ENCODE measurements around the gene KCNQ1.

KCNQ1 gene

GRCh38 chr11:2836315-2837095, 391.7 kb downstream of the KCNQ1 start:
- no peak for DNase-seq (ENCODE audit: low read depth in 2 of 2)

GRCh38 chr11:2837096-2837601, 392.3 kb downstream of the KCNQ1 start:
- no peak for DNase-seq (ENCODE audit: low read depth in 2 of 2)

DNA sequence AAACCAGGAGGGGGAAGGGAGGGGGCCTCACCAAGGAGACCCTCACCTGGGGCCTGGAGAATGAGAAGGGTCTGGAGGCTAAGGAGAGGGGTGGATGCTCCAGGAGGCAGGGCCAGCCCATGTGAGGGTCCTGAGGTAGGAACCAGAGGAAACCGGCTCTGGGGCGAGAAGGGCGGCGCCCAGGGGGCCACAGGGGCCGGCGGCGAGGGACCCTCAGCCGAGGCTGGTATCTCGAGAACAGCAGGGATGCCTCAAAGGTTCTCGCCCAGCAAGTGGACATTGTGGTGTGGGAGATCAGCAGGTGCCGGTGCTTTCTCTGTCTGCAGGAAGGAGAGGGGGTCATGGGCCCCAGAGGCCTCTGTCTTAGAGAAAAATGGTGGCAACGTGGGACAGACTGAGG, 392.8 kb downstream of the KCNQ1 start:
- no peak for DNase-seq (ENCODE audit: low read depth in 2 of 2)

DNA sequence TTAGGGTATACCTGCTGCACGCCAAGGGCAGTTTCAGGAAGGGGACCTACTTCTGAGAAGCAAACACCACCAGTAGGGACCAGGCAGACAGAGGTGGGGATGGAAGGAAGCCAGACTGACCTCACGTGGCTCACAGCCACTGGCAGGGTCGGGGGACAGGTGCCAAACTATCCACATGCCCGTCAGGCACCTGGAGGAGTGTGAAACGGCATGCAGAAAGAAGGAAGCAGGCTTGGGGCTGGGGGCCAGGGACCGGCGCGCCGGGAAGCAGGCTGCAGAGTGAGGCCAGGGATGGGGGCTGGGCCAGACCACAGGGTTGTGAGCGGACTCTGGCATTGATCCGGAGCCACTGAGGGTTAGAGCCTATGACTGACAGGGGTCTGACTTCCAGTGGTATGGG, 393.3 kb downstream of the KCNQ1 start:
- no peak for DNase-seq (ENCODE audit: low read depth in 2 of 2)

DNA sequence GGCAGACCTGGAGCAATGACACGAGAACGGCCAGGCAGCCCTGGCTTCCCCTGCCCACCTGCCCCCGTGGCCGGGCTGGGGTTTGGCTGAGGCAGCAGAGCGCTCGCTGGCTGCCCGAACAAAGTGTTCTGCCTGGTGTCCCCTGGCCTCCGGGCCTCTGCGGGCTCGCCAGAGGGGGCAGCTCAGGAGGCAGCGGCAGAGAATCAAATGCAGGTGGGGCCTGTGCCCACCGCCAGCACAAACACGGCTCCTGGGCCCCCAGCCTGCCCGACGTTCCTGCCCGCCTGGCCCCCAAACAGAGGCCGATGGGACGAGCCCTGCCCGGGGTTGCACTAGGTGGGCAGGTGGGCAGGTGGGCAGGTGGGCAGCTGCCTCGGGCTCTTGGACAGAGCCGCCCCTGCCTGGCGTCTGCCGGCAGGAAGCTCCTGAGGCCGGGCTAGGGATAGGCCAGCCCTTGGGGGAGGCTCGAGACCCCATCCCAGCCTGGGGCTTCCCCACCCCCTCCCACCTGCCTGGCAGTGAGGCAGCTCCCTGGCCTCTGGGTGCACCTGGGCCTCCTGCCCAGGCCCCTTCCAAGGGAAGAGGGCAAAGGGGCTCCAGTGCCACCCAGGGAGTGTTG, 394.0 kb downstream of the KCNQ1 start:
- DNase-seq (ENCODE audit: low read depth in 2 of 2): no peak

DNA sequence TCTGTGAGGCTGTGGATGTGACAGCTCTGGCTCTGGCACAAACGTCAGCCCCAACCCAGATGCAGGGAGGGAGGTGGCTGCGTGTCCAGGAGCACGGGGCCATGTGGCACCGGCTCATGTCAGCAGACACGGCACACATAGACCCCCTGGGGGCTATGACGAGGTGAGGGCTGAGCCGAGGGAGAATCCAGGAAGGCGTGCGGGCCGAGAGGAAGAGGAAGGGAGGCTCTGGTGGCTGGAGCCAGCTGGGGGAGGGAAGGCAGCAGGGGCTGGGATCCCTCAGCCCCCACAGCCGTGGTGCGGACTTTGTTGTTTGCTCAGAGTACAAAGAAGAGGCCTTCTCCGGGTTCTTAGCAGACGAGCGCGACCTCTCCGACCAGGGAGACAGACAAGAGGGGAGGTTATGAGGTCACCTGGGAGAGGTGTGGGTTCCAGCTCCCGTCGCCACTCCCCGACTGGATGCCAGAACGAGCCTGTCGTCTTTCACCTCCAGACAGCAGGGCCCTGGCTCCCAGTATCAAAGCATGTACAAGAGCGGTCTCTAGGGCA, 394.7 kb downstream of the KCNQ1 start:
- no peak for DNase-seq (ENCODE audit: low read depth in 2 of 2)

GRCh38 chr11:2841411-2842190, 396.8 kb downstream of the KCNQ1 start:
- no peak for DNase-seq (ENCODE audit: low read depth in 2 of 2)

DNA sequence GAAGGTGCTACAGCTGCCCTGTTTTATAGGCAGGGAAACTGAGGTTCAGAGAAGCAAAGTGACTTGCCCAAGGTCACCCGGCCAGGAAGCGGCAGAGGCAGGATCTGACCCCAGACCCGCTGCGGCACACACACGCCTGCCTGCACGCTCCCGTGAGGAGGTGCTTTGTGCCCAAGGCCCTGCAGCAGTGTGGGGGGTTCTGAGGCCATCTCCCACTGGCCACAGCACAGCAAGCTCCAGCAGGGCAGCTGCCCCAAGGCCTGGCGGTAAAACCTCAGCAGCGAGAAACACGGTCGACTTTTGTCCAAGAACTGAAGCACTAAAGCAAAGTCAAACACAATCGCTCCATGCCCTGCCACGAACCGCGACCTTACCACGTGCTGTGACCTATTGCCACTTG, 398.1 kb downstream of the KCNQ1 start:
- DNase-seq (ENCODE audit: low read depth in 2 of 2): no peak

DNA sequence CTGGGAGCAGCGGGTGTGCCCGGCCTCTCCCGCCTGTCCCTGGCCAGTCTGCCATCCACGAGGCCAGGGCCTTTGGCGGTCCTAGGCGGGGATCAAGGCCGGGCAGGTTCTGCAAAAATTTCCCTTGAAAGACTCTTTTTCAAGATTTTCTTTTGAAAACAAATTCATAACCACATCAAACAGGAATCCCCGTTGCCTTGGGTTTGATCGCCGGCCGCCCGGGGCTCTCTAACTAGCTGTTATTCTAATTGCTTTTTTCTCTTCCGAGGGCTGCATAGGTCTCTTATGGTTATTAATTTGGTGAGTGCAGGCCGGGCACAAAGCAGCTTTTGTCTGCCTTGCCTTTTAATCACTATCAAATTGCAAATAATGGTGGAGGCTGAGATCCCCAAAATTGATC, 398.7 kb downstream of the KCNQ1 start:
- DNase-seq (ENCODE audit: low read depth in 2 of 2): no peak

DNA sequence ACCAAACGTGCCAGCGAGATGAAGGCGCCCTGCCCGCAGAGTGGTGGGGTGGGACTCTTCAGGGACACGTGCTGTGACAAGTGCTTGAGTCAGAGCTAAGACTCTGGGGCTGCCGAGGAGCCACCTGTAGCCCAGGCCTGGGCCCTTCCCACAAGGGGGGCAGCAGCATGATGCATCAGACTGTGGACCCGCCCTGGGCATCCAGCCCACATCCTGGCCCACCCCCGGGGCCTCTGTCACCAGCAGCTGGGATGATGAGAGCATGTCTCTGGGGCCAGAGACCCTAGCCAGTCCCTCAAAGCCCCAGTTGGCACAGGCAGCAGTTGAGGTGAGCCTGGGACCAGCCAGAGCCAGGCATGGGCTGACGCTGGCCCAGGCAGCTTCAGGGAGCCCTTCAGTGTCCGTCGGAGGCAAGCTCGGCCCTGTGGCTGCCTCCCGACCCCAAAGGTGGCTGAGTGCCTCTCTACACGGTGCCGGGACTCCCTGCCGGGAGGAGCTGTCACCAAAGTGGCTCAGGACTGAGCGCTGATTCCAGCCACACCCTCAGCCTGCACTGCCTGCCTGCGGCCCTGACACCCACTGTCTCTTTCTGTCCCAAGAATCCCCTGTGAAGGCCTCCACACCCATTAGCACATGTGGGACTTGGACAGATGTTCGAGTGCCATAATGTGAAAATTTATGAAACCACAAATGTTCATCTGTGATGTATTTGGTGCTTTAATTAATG, 399.5 kb downstream of the KCNQ1 start:
- DNase-seq (ENCODE audit: low read depth in 2 of 2): no peak

- DNase-seq (ENCODE audit: low read depth in 2 of 2): no peak
These were observed 400.2 kb downstream of the KCNQ1 start for GRCh38 chr11:2844996-2845395.

GRCh38 chr11:2846056-2846455, 401.2 kb downstream of the KCNQ1 start:
- no peak for DNase-seq (ENCODE audit: low read depth in 2 of 2)

- DNase-seq (ENCODE audit: low read depth in 2 of 2): no peak
These were observed 401.7 kb downstream of the KCNQ1 start for GRCh38 chr11:2846470-2846869.

DNA sequence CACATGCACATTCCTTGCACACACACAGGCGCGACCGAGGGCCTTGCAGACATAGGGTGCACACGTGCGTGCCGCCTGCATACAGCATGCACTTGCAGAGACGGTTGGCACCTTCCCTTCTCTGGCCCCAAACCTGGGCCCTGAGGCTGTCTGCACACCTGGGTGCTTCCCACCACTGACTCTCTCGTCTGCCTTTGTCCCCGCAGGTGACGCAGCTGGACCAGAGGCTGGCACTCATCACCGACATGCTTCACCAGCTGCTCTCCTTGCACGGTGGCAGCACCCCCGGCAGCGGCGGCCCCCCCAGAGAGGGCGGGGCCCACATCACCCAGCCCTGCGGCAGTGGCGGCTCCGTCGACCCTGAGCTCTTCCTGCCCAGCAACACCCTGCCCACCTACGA, 402.8 kb downstream of the KCNQ1 start:
- DNase-seq (ENCODE audit: low read depth in 2 of 2): no peak

- no peak for DNase-seq (ENCODE audit: low read depth in 2 of 2)
These were observed 403.7 kb downstream of the KCNQ1 start for GRCh38 chr11:2848497-2848896.

- no peak for DNase-seq (ENCODE audit: low read depth in 2 of 2)
These were observed 405.4 kb downstream of the KCNQ1 start for GRCh38 chr11:2849994-2850770.

DNA sequence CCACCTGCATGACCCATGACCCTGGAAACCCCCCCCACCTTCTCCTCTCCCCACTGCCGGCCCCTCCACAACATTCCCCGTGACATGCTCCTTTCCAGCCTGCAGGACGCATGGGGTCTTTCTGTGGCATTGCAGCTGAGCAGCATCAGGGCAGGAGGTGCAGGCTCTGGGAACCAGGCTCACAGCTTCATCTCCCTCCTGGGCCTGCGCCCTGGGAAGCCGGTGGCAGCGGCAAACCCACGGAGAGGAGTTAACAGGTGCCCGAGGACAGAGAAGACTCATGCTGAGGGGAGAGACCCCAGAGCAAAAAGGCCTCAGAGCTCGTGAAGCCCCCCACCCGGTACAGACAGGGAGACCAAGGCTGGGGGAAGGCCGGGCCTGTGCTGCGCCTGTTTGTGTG, 408.6 kb downstream of the KCNQ1 start:
- DNase-seq (ENCODE audit: low read depth in 2 of 2): no peak

GRCh38 chr11:2853997-2854560, 409.3 kb downstream of the KCNQ1 start:
- no peak for DNase-seq (ENCODE audit: low read depth in 2 of 2)

GRCh38 chr11:2855162-2855561, 410.4 kb downstream of the KCNQ1 start:
- no peak for DNase-seq (ENCODE audit: low read depth in 2 of 2)

- DNase-seq (ENCODE audit: low read depth in 2 of 2): no peak
These were observed 412.5 kb downstream of the KCNQ1 start for GRCh38 chr11:2857276-2857675.

DNA sequence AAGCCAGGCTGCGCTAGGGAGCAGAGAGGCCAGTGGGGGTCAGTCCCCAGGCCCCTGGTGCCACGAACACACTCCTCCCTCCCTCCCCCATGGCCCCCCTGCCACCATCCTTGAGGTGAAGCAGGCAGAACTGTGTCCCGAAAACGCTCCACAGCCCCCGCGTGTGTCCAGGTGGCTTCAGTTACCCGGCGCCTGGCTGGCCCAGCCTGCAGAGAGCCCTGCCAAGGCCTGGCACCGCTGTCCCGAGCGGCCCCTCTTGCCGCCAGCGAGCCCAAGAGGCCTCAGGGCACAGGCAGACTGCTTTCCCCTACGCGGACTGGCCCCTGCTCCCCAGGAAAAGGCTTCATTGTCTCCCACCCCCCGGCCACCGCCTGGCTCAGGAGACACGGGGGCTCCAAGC, 413.1 kb downstream of the KCNQ1 start:
- DNase-seq (ENCODE audit: low read depth in 2 of 2): no peak

Data from activated CD4-positive, alpha-beta T cell treated with anti-CD3 and anti-CD28 coated beads for 24 hours (primary cell).